HG03095 (cell line): ENCODE measurements around the gene NXF1.

Experiments used
- ATAC-seq: cut with Tn5 transposase; IDR thresholded peaks from one replicate; pipeline ENCODE4 v1.9.1; 2021; ENCODE audit warnings: moderate library complexity; ENCODE audit not compliant: unreplicated experiment

The NXF1 gene

GRCh38 chr11:62747475-62748160 lies 57.6 kb downstream of the NXF1 start:
- ATAC-seq: no peak
